HL-60 (cell line): ENCODE measurements around the gene ATP1A2.

Source experiments
- POLR2AphosphoS5 ChIP-seq: IDR thresholded peaks from 2 replicates; pipeline ENCODE4 v1.6.1; 2012; ENCODE audit warnings: low read depth
- TF ChIP-seq, protein P1 (sequence below): IDR thresholded peaks from one replicate; pipeline ENCODE4 v1.5.1; 2011; ENCODE audit warnings: low read length, control low read depth, inconsistent platforms; ENCODE audit not compliant: insufficient read depth
- TF ChIP-seq, protein P2 (sequence below): IDR thresholded peaks from 2 replicates; pipeline ENCODE4 v1.6.1; 2012; ENCODE audit warnings: low read depth; ENCODE audit not compliant: insufficient replicate concordance

DNA sequence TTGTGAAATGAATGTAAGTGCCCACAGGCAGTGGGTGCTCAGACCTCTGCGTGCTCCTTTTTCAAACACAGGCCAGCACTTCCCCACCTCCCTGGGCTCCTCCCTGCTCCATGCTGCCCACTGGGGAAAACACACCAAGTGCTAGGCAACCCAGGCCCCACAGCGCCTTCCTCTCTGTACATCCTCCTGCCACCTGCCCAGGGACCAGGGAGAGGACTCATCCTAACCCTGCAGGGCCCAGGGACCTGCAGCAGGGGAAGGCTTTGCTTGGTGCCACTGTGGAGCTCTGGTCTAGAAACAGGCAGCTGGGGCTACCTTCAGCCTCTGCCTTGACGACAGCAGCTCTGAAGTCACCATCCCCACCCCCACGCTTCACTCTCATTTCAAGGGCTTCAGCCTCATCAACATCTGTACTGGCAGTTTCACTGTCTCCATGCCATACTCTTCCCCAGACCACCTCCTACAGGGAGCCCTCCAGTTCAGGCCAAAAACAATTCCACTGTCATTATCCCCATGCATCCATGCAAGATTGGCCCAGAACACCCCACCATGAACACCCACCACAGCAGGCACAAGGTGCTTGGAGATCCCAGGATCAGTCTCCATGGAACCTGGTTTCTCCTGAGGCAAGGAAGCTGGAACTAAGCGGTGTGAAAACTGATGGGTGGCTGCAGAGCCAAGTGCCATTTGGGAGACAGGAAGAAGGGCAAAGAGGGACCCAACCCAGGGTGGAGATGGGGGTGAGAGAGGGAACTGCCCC lies 18.2 kb upstream of the ATP1A2 start:
- TF ChIP-seq, protein P1, sequence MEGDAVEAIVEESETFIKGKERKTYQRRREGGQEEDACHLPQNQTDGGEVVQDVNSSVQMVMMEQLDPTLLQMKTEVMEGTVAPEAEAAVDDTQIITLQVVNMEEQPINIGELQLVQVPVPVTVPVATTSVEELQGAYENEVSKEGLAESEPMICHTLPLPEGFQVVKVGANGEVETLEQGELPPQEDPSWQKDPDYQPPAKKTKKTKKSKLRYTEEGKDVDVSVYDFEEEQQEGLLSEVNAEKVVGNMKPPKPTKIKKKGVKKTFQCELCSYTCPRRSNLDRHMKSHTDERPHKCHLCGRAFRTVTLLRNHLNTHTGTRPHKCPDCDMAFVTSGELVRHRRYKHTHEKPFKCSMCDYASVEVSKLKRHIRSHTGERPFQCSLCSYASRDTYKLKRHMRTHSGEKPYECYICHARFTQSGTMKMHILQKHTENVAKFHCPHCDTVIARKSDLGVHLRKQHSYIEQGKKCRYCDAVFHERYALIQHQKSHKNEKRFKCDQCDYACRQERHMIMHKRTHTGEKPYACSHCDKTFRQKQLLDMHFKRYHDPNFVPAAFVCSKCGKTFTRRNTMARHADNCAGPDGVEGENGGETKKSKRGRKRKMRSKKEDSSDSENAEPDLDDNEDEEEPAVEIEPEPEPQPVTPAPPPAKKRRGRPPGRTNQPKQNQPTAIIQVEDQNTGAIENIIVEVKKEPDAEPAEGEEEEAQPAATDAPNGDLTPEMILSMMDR: no peak
- TF ChIP-seq POLR2AphosphoS5: no peak
- TF ChIP-seq, protein P2, sequence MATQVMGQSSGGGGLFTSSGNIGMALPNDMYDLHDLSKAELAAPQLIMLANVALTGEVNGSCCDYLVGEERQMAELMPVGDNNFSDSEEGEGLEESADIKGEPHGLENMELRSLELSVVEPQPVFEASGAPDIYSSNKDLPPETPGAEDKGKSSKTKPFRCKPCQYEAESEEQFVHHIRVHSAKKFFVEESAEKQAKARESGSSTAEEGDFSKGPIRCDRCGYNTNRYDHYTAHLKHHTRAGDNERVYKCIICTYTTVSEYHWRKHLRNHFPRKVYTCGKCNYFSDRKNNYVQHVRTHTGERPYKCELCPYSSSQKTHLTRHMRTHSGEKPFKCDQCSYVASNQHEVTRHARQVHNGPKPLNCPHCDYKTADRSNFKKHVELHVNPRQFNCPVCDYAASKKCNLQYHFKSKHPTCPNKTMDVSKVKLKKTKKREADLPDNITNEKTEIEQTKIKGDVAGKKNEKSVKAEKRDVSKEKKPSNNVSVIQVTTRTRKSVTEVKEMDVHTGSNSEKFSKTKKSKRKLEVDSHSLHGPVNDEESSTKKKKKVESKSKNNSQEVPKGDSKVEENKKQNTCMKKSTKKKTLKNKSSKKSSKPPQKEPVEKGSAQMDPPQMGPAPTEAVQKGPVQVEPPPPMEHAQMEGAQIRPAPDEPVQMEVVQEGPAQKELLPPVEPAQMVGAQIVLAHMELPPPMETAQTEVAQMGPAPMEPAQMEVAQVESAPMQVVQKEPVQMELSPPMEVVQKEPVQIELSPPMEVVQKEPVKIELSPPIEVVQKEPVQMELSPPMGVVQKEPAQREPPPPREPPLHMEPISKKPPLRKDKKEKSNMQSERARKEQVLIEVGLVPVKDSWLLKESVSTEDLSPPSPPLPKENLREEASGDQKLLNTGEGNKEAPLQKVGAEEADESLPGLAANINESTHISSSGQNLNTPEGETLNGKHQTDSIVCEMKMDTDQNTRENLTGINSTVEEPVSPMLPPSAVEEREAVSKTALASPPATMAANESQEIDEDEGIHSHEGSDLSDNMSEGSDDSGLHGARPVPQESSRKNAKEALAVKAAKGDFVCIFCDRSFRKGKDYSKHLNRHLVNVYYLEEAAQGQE: no peak
